Loucy (cell line): ENCODE data around the gene ZAR1.

Source experiments
- H2AFZ ChIP-seq: fragments of 200-600 bp; sonication (generic); 2 replicates; pipeline ENCODE4 v1.6.0; 2016; ENCODE audit warnings: antibody characterized with exemption, mild to moderate bottlenecking, low read length, moderate library complexity
- H3F3A ChIP-seq: fragments of 200-600 bp; 2 replicates; pipeline ENCODE4 v1.6.0; 2016; ENCODE audit warnings: antibody characterized with exemption, low read depth, mild to moderate bottlenecking
- H3K27me3 ChIP-seq: fragments of 200-600 bp; sonication (generic); 2 replicates; pipeline ENCODE4 v1.6.1; 2014; ENCODE audit warnings: low read length, mild to moderate bottlenecking; ENCODE audit not compliant: insufficient read depth, poor library complexity, severe bottlenecking
- H3K36me3 ChIP-seq: fragments of 200-600 bp; sonication (generic); 2 replicates; pipeline ENCODE4 v1.6.1; 2016; ENCODE audit warnings: low read length; ENCODE audit not compliant: insufficient read depth
- H3K4me1 ChIP-seq: fragments of 200-600 bp; sonication (generic); 2 replicates; pipeline ENCODE4 v1.5.1; 2014; ENCODE audit warnings: low read length, mild to moderate bottlenecking; ENCODE audit not compliant: insufficient read depth, poor library complexity, severe bottlenecking
- H3K4me2 ChIP-seq: fragments of 200-600 bp; sonication (generic); 2 replicates; pipeline ENCODE4 v1.6.0; 2014; ENCODE audit warnings: antibody characterized with exemption, low read length, low read depth, mild to moderate bottlenecking; ENCODE audit not compliant: poor library complexity, severe bottlenecking
- H3K4me3 ChIP-seq: fragments of 200-600 bp; sonication (generic); 2 replicates; pipeline ENCODE4 v1.5.1; 2014; ENCODE audit warnings: low read length, mild to moderate bottlenecking, mixed read lengths; ENCODE audit not compliant: poor library complexity, severe bottlenecking
- H3K79me2 ChIP-seq: fragments of 200-600 bp; sonication (generic); 2 replicates; pipeline ENCODE4 v1.6.1; 2014; ENCODE audit warnings: low read length; ENCODE audit not compliant: insufficient read depth
- H3K9ac ChIP-seq: fragments of 200-600 bp; sonication (generic); 2 replicates; pipeline ENCODE4 v1.6.0; 2014; ENCODE audit warnings: mild to moderate bottlenecking, low read depth, low read length, moderate library complexity; ENCODE audit not compliant: poor library complexity, severe bottlenecking
- H3K9me2 ChIP-seq: fragments of 200-600 bp; sonication (generic); replicated peaks from 2 replicates; pipeline ENCODE4 v1.6.1; 2016; ENCODE audit warnings: low read depth, low read length, mixed read lengths
- H3K9me3 ChIP-seq: fragments of 200-600 bp; sonication (generic); 2 replicates; pipeline ENCODE4 v1.6.1; 2014; ENCODE audit warnings: mild to moderate bottlenecking, antibody characterized with exemption, low read length, low read depth; ENCODE audit not compliant: insufficient read depth
- H4K20me1 ChIP-seq: fragments of 200-600 bp; sonication (generic); 2 replicates; pipeline ENCODE4 v1.6.0; 2014; ENCODE audit warnings: antibody characterized with exemption, low read length, mild to moderate bottlenecking; ENCODE audit not compliant: insufficient read depth, poor library complexity, severe bottlenecking
- CTCF ChIP-seq: fragments of 200-600 bp; sonication (generic); conservative IDR thresholded peaks from 2 replicates; pipeline ENCODE4 v1.5.1; 2014; ENCODE audit warnings: mild to moderate bottlenecking, antibody characterized with exemption, low read length
- EZH2phosphoT487 ChIP-seq: fragments of 200-600 bp; IDR thresholded peaks from 2 replicates; pipeline ENCODE4 v1.6.1; 2018; ENCODE audit warnings: antibody characterized with exemption, mild to moderate bottlenecking, moderate library complexity, borderline replicate concordance

The ZAR1 gene

GRCh38 chr4:48472794-48473193 lies 17.3 kb upstream of the ZAR1 start:
- H3K79me2 ChIP-seq, result no peaks in the 10 kb centered on the region
- no peaks in the 10 kb centered on the region for H3K9me2 ChIP-seq
- H3K4me3 ChIP-seq, result no peak overlapping the region
- H4K20me1 ChIP-seq, result no peaks in the 10 kb centered on the region
- H3K36me3 ChIP-seq, result no peaks in the 10 kb centered on the region
- H3K4me1 ChIP-seq, result no peaks in the 10 kb centered on the region
- H3F3A ChIP-seq, result no peaks in the 10 kb centered on the region
- H3K27me3 ChIP-seq, result no peaks in the 10 kb centered on the region
- no peak for TF ChIP-seq CTCF
- TF ChIP-seq EZH2phosphoT487, result no peak
- no peaks in the 10 kb centered on the region for H3K9me3 ChIP-seq
- H3K4me2 ChIP-seq, result no peak overlapping the region
- H2AFZ ChIP-seq, result no peak overlapping the region
- H3K9ac ChIP-seq, result no peak overlapping the region

GRCh38 chr4:48475770-48476169 lies 14.3 kb upstream of the ZAR1 start:
- Histone ChIP-seq H3K36me3 (no peaks in the 10 kb centered on the region), H3K9me3 (no peaks in the 10 kb centered on the region), H3F3A (no peaks in the 10 kb centered on the region), H3K27me3 (no peaks in the 10 kb centered on the region), H3K4me1 (no peaks in the 10 kb centered on the region), H2AFZ (no peak overlapping the region), H3K4me2 (no peak overlapping the region), H3K9ac (no peak overlapping the region), H3K9me2 (no peaks in the 10 kb centered on the region), H4K20me1 (no peaks in the 10 kb centered on the region), H3K79me2 (no peaks in the 10 kb centered on the region), H3K4me3 (no peak overlapping the region)
- TF ChIP-seq CTCF, result no peak
- no peak for TF ChIP-seq EZH2phosphoT487

GRCh38 chr4:48478273-48478672 lies 11.8 kb upstream of the ZAR1 start:
- Histone ChIP-seq H4K20me1 (no peaks in the 10 kb centered on the region), H3K4me3 (no peak overlapping the region), H3F3A (no peaks in the 10 kb centered on the region), H3K4me2 (no peak overlapping the region), H3K27me3 (no peaks in the 10 kb centered on the region), H3K79me2 (no peaks in the 10 kb centered on the region), H2AFZ (no peak overlapping the region), H3K9ac (no peak overlapping the region), H3K9me3 (no peaks in the 10 kb centered on the region), H3K36me3 (no peaks in the 10 kb centered on the region), H3K9me2 (no peaks in the 10 kb centered on the region), H3K4me1 (no peaks in the 10 kb centered on the region)
- TF ChIP-seq CTCF, result no peak
- TF ChIP-seq EZH2phosphoT487, result no peak
